GM21576 (cell line): Measurements from ENCODE around the gene SLC66A1.
"Not testable (repeated sequence)": the region's sequence is repeated elsewhere in the genome, so short reads cannot be mapped to it uniquely, and the experiment has no call there.

Source experiments
- ATAC-seq: cut with Tn5 transposase; IDR thresholded peaks from one replicate; pipeline ENCODE4 v1.9.1; 2021; ENCODE audit warnings: mild to moderate bottlenecking, moderate library complexity; ENCODE audit not compliant: unreplicated experiment

The SLC66A1 gene

DNA sequence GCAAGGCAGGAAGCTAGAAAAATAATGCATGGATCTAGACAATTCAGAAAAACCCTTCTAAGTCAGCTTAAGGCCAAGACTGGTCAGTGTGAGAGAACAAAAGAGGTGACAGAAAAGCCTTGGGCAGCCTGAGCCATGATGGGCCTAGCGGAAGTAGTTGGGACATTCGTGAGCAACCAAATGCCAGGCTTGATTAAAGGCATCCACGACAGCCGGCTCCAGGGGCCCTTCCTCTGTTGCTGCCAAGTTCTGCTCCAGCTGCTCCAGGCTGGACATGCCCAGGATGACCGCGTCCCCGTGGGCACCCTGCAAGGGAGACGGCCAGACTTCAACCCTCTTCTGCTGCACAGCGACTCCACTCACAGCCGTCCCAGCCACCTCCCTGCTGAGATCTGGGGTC is 8.0 kb upstream of the SLC66A1 start:
- not testable (repeated sequence) for ATAC-seq

- no peak for ATAC-seq
Observed at GRCh38 chr1:19305880-19306279, 6.2 kb upstream of the SLC66A1 start.

DNA sequence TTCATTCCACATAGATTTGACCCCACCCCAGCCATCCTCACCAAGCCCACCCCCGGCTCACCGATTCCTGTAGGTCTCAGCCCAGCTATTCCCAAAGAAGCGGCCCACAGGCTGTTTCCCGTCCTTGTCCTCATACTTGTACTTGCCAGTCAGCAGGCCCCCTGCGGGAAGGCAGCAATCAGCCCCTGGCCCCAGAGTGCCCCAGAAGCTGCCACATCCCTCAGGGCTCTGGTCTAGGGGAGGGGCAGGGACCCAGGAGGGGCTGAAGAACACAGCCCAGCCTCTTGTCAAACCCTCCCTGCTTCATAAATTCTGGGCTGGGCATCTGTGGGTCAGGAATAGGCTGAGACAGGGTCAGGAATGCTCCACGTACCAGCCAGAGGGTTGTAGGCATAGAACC is 5.2 kb upstream of the SLC66A1 start:
- ATAC-seq = no peak

DNA sequence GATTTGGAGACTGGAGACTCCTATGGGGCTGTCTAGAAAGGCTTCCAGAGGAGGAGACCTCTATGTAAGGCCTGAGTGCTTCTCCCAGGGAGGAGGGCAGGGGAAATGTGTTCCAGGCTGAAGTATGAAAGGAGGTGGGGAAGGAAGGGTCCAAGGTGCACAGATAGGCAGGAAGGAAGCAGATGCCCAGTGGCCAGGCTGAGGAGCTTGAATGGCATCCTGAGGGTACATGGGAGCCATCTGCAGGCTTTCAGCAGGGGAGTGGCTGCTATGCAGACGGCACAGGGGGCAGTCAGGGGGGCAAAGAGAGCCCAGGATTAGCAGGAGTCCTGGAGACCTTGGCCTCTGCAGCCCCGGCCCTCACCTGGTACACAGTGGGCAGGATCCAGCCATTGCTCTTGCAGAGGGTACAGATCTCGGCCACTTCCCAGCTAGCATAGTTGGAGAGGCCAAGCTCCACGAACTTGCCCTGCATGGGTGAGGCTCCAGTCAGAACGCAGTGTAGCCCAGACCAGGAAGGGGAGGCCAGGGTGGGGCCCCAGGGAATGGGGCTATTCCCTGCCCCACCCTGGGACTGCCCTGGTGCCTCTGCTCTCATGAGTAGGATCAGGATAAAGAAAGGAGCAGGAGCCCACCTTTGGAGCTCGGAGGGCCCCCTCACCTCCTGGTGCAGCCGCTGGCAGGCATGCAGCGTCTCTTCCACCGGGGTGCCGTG is 4.2 kb upstream of the SLC66A1 start:
- ATAC-seq = no peak

GRCh38 chr1:19308509-19308907 is 3.6 kb upstream of the SLC66A1 start:
- ATAC-seq = no peak

DNA sequence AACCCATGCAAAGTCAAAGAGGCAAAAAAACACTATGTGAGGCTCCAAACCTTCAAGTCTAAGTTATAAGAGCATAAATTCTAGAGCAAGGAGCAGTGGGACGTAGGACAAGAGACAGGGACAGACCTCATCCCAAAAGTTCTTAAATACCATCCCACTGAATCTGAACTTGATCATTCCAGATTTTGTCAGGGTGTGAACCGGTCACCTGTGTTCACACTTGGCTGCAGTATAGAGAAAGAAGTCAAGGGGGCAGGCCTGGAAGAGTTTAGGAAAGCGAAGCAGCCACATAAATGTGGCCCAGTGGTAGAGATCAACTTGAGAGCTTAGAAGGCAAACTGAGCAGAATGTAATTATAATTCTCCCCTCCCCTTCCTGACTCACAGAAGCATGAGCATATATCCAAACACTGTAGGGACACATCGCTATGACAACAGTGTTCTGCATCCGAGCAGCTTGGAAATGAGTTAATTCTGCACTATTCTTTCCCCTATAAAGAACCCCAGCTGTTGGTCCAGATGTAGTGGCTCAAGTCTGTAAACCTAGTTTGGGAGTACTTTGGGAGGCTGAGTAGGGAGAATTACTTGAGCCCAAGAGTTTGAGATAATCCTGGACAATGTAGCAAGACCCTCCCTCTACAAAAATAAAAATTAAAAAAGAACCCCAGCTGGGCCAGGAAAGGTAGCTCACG is 2.9 kb upstream of the SLC66A1 start:
- ATAC-seq = no peak

DNA sequence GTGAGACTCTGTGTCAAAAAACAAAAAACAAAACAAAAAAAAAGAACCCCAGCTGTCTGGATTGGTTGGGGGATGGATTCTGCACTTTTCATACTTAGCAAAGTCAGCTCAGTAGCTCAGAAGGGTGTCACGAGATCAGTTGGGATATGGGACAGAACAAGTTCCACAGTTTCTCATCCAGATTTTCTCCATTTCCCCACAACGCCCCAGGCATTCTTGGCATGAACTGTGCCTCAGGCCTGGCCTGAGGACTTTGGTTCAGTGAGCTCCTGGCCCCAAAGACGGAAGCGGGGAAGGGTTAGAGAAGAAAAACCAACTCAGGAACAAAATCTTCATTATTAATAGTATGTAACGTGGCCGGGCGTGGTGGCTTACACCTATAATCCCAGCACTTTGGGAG is 2.1 kb upstream of the SLC66A1 start:
- ATAC-seq = no peak

GRCh38 chr1:19310720-19311502 is 1.2 kb upstream of the SLC66A1 start:
- no peak for ATAC-seq

GRCh38 chr1:19311503-19311930 is 609 bp upstream of the SLC66A1 start:
- no peak for ATAC-seq

DNA sequence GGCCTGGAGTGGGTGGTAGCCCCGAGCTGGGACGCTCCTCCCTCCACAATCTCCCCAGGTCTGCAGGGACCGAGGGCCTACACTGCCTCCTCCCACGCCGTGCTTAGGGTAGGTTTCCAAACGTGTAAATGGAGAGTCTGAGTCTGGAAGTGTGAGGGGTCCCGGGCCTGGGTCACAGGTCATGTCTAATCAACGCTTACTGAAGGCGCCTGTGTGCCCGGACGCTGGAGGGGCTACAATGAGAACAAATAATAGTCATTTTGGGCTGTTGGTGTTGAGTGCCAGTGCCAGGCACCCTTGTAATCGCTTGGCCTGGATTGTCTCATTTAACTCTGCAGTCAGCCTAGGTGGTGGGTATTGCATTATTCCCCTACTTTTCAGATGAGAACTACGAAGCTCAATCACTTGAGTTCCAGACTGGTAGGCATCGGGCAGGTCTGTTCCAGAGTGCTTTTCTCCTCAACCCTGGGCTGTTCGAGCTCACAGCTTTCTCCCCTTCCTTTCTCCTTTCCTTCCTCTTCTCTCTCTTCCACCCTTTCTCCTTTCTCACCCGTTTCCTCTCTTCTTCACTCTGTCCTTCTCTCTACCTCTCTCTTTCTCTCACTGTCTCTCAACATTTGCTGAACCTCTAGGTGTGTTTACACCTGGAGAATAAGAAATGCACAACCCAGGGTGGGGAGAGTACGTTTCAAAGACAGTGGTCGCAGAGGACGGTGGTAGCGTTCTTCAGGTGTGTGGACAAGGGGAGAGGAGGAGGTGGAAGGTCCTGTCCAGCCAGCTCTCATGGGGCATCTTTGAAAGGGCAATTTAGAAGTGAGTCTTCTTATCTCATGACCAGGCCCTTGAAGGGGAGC is 883 bp downstream of the SLC66A1 start:
- ATAC-seq = peak; percentile 19

DNA sequence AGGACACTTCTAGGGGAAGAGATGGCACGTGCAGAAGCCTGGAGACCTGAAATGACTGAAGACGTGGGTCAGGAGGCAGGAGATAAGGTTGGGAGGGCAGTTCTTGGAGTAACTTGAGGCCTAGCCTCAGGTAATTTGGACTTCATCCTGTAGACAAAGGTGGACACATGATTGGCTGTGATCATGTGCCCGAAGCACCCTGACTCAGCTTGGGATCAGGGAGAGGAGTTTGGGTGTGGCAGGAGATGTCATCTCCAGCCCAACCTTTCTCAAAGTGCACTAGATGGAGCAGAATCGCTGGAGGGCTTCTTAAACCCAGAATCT is 1.5 kb downstream of the SLC66A1 start:
- ATAC-seq = no peak

GRCh38 chr1:19313961-19314882 is 2.1 kb downstream of the SLC66A1 start:
- no peak for ATAC-seq

DNA sequence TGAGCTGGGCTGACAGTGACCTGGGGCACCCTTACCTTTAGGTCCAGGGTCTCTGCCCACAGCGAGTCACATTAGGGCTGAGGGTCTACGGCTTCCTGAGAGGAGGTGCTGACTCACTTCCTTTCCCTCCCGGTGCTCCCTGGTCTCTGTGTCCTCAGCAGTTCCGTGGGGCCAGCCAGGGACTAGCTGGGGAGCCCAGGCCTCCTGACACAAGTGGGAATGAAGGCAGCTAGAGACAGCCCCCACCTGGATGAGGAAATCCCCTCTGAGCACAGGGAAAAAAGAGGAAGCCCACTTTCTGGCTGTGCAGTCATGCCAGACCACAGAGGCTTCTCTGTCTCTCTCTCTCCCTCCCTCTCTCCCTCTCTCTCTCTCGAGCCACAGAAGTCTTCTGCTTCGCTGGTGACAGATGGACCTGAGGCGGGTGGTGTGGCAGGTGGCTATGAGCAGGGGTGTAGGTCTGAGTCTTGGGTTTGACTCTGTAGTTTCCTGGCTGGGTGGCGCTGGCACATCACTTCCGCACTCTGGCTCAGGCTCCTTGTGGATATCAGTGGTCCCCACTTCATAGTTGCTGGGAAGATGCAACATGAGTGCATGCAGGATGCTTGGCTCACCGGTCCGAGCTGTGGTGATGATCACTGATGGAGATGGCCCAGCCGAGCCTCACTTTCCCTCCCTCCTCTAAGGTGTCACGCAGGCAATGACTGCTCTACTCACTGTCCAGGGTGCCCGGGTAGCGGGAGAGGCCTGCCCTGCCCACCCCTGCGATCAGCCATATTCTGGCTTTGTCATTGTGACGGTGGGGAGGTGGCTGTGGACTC is 3.5 kb downstream of the SLC66A1 start:
- ATAC-seq = no peak

GRCh38 chr1:19317126-19317910 is 5.2 kb downstream of the SLC66A1 start:
- no peak for ATAC-seq

DNA sequence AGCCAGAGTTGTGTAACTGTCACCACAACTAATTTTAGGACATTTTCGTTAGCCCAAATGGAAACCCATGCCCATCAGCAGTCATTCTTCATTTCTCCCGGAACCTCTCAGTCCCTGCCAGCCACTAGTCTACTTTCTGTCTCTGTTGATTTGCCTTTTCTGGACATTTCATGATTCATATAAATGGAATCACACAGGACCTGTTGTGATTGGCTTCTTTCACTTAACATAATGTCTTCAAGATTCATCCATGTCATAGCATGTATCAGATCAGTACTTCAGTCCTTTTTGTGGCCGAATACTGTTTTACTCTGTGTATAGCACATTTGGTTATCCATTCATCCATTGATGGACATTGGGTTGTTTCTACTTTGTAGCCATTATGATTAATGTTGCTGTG is 7.1 kb downstream of the SLC66A1 start:
- no peak for ATAC-seq

- no peak for ATAC-seq
Observed at GRCh38 chr1:19321071-19321470, 8.9 kb downstream of the SLC66A1 start.

DNA sequence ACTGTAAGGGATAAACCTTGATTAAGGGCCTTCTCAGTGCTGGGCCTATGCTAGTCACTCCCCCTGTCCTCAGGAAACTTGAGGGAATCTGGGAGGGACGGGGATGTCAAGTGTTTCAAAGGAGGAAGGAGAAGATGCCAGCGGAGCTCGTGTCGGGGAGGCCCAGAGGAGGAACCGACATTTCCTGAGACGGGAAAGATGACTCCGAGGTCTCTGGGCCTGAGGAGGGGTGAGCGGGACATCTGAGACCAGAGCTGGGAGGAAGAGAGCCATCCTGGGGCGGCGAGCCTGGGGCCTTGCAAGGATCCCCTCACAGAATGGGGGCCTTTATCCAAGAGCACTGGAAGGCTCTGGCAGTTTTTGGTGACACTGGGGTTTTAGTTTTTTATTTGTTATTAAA is 10.4 kb downstream of the SLC66A1 start:
- ATAC-seq = no peak

DNA sequence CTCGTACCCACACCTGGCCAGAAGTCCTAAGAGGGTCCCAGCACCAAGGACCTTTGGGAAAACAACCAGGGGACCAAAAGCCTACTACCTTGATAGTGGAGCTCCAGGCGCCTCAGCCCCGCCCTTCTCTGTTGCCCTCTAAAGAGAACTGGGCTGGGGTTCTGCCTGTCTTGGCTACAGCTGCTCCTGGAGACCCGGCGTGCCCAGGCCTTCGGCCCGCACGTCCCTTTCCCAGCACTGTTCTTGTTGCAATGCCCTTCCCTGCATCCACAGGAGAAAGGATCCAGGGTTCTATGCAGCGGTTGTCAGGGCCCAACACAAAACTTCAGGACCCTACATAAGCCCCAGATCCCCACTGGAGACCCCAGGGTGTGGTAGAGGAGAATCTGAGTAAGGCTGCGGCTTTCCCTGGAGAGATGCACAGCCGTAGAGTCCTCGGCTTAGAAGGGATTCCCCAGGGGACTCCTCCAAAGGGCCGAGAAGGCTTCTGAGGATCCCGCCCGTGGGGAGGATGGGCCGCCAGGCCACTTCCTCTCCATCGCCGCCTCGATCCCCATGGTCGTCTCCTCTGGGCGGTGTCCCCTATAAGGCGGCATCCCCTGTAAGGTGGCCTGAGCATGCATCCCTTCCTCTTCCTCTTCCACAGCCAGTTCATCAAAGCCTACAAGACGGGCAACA is 12.0 kb downstream of the SLC66A1 start:
- ATAC-seq = no peak
